KBM-7 (cell line): ENCODE measurements around the gene ERCC1.
"Not testable (repeated sequence)": the region's sequence is repeated elsewhere in the genome, so short reads cannot be mapped to it uniquely, and the experiment has no call there.

ENCODE experiments used
- DNase-seq: peaks from one replicate; pipeline ENCODE4 v3.0.0-alpha.2; 2015
- in situ Hi-C: fragments of 300-500 bp; cut with MboI; formaldehyde crosslinking; loops from 2 replicates; pipeline ENCODE4 v1.14.3; 2020; ENCODE audit warnings: low sequenced_read_pairs, low pct_unique_long_range_greater_than_20kb, mixed read lengths

The ERCC1 gene

GRCh38 chr19:45408830-45409556 lies 14.7 kb downstream of the ERCC1 start:
- DNase-seq, result no peak
- in situ Hi-C loops, result no loop called here

GRCh38 chr19:45408121-45408520 lies 15.6 kb downstream of the ERCC1 start:
- no peak for DNase-seq
- in situ Hi-C loops, result no loop called here

- in situ Hi-C loops, DNase-seq: not testable (repeated sequence)
Observed at GRCh38 chr19:45407585-45407984, 16.1 kb downstream of the ERCC1 start.

GRCh38 chr19:45407091-45407375 lies 16.7 kb downstream of the ERCC1 start:
- in situ Hi-C loops, result no loop called here
- no peak for DNase-seq

GRCh38 chr19:45406226-45407090 lies 17.3 kb downstream of the ERCC1 start, which contains the start of gene POLR1G:
TSS of gene POLR1G (plus strand) at chr19:45406644. CDS start at chr19:45406697, 53 bp downstream.
- peak; percentile 93 for DNase-seq

GRCh38 chr19:45405435-45406225 lies 18.1 kb downstream of the ERCC1 start:
- peak; percentile 90 for DNase-seq
- in situ Hi-C loops, result no loop called here

More at GRCh38 chr19:45406226-45407090, 17.3 kb downstream of the ERCC1 start, which contains the start of gene POLR1G:
- in situ Hi-C loops, result no loop called here

GRCh38 chr19:45404557-45405434 lies 18.9 kb downstream of the ERCC1 start, which contains the start of gene PPP1R13L:
TSS of gene PPP1R13L (minus strand) at chr19:45405069. CDS start at chr19:45398318, 6,751 bp downstream.
- DNase-seq, result no peak
- in situ Hi-C loops, result no loop called here

GRCh38 chr19:45403781-45404556 lies 19.7 kb downstream of the ERCC1 start:
- no peak for DNase-seq
- in situ Hi-C loops, result no loop called here

GRCh38 chr19:45403272-45403671 lies 20.4 kb downstream of the ERCC1 start:
- in situ Hi-C loops, result no loop called here
- DNase-seq, result no peak

GRCh38 chr19:45402298-45403061 lies 21.2 kb downstream of the ERCC1 start:
- in situ Hi-C loops, result no loop called here
- peak; percentile 75 for DNase-seq

- DNase-seq, result no peak
- in situ Hi-C loops, result no loop called here
Observed at GRCh38 chr19:45401815-45402214, 21.9 kb downstream of the ERCC1 start.

GRCh38 chr19:45400192-45400591 lies 23.5 kb downstream of the ERCC1 start:
- no peak for DNase-seq
- in situ Hi-C loops, result no loop called here

- no peak for DNase-seq
- in situ Hi-C loops, result no loop called here
Observed at GRCh38 chr19:45395821-45396617, 27.7 kb downstream of the ERCC1 start.

- in situ Hi-C loops, result no loop called here
- DNase-seq, result no peak
Observed at GRCh38 chr19:45391871-45392665, 31.6 kb downstream of the ERCC1 start.

GRCh38 chr19:45391346-45391745 lies 32.4 kb downstream of the ERCC1 start:
- in situ Hi-C loops, result no loop called here
- peak; percentile 19 for DNase-seq
